WTC11 (cell line): ENCODE data around the gene VKORC1. TPM values are rescaled to one million over a fixed set of nuclear protein-coding genes. Genes with fewer than 3 reads are reported as not detected.

ENCODE experiments used
- ATAC-seq: fragments of 200-7000 bp; cut with Tn5 transposase; 2 replicates; pipeline ENCODE4 v1.10.0; 2021; ENCODE audit warnings: mild to moderate bottlenecking, moderate library complexity
- CTCF ChIA-PET: fragments of 300-600 bp; sonication (Branson Sonifier 250); formaldehyde crosslinking; loops from one replicate; lab custom pipeline; 2021; ENCODE audit warnings: antibody characterized with exemption; lab: Charles Lee
- POLR2A ChIA-PET: fragments of 350-600 bp; sonication (Branson Sonifier 250); formaldehyde crosslinking; loops from one replicate; lab custom pipeline; 2021; ENCODE audit warnings: antibody characterized with exemption; lab: Charles Lee
- DNase-seq: peaks from one replicate; pipeline ENCODE4 v3.0.0; 2021; ENCODE audit warnings: low spot score
- H3K27ac Mint-ChIP-seq: 2 replicates; pipeline ENCODE4 v1.8.0; 2021; ENCODE audit warnings: mixed read lengths
- H3K27me3 Mint-ChIP-seq: 2 replicates; pipeline ENCODE4 v1.8.0; 2021; ENCODE audit warnings: low read depth, mild to moderate bottlenecking, moderate library complexity, mixed read lengths
- H3K36me3 Mint-ChIP-seq: 2 replicates; pipeline ENCODE4 v1.8.0; 2021; ENCODE audit warnings: mixed read lengths
- H3K4me1 Mint-ChIP-seq: 2 replicates; pipeline ENCODE4 v1.8.0; 2022; ENCODE audit warnings: mixed read lengths
- H3K4me3 Mint-ChIP-seq: 2 replicates; pipeline ENCODE4 v1.8.0; 2021; ENCODE audit warnings: mild to moderate bottlenecking, moderate library complexity, mixed read lengths
- H3K9me3 Mint-ChIP-seq: 2 replicates; pipeline ENCODE4 v1.8.0; 2021; ENCODE audit warnings: mixed read lengths
- ATF6 ChIP-seq: sonication (generic); formaldehyde crosslinking; IDR thresholded peaks from 2 replicates; pipeline ENCODE4 v1.8.1; 2023; ENCODE audit warnings: mild to moderate bottlenecking, missing genetic modification reagents
- CBFB ChIP-seq: sonication (generic); formaldehyde crosslinking; IDR thresholded peaks from 2 replicates; pipeline ENCODE4 v1.8.1; 2022; ENCODE audit warnings: mild to moderate bottlenecking, low read depth, missing genetic modification reagents
- E2F1 ChIP-seq: sonication (generic); formaldehyde crosslinking; IDR thresholded peaks from 2 replicates; pipeline ENCODE4 v1.8.0; 2022; ENCODE audit warnings: mild to moderate bottlenecking, missing genetic modification reagents
- E2F4 ChIP-seq: sonication (generic); formaldehyde crosslinking; IDR thresholded peaks from 2 replicates; pipeline ENCODE4 v1.8.1; 2022; ENCODE audit warnings: low read depth, mild to moderate bottlenecking, moderate library complexity, missing genetic modification reagents, borderline replicate concordance
- FOXJ3 ChIP-seq: sonication (generic); formaldehyde crosslinking; IDR thresholded peaks from 2 replicates; pipeline ENCODE4 v1.9.0; 2021; ENCODE audit warnings: missing genetic modification reagents, mild to moderate bottlenecking, borderline replicate concordance
- FOXP4 ChIP-seq: sonication (generic); formaldehyde crosslinking; IDR thresholded peaks from 2 replicates; pipeline ENCODE4 v1.8.0; 2022; ENCODE audit warnings: mild to moderate bottlenecking, missing genetic modification reagents
- MLX ChIP-seq: sonication (generic); formaldehyde crosslinking; IDR thresholded peaks from 2 replicates; pipeline ENCODE4 v1.8.1; 2023; ENCODE audit warnings: mild to moderate bottlenecking, missing genetic modification reagents, moderate library complexity
- MYBL2 ChIP-seq: sonication (generic); formaldehyde crosslinking; IDR thresholded peaks from 2 replicates; pipeline ENCODE4 v1.8.1; 2023; ENCODE audit warnings: mild to moderate bottlenecking, moderate library complexity, missing genetic modification reagents
- NFE2L1 ChIP-seq: sonication (generic); formaldehyde crosslinking; IDR thresholded peaks from 2 replicates; pipeline ENCODE4 v1.8.1; 2023; ENCODE audit warnings: missing genetic modification reagents
- NR1H2 ChIP-seq: sonication (generic); formaldehyde crosslinking; IDR thresholded peaks from 2 replicates; pipeline ENCODE4 v1.9.0; 2021; ENCODE audit warnings: mild to moderate bottlenecking, moderate library complexity, missing genetic modification reagents
- PRRX2 ChIP-seq: fragments of 250-450 bp; sonication (Bioruptor Pico); IDR thresholded peaks from 2 replicates; pipeline ENCODE4 v1.8.0; 2021; ENCODE audit warnings: mild to moderate bottlenecking
- USF1 ChIP-seq: sonication (generic); formaldehyde crosslinking; IDR thresholded peaks from 2 replicates; pipeline ENCODE4 v1.8.0; 2022; ENCODE audit warnings: mild to moderate bottlenecking, missing genetic modification reagents
- ZBTB21 ChIP-seq: sonication (generic); formaldehyde crosslinking; IDR thresholded peaks from 2 replicates; pipeline ENCODE4 v1.8.1; 2023; ENCODE audit warnings: mild to moderate bottlenecking, missing genetic modification reagents, borderline replicate concordance
- ZMAT4 ChIP-seq: fragments of 250-450 bp; sonication (Bioruptor Pico); IDR thresholded peaks from 2 replicates; pipeline ENCODE4 v1.9.0; 2021; ENCODE audit warnings: mild to moderate bottlenecking
- ZNF317 ChIP-seq: sonication (generic); formaldehyde crosslinking; IDR thresholded peaks from 2 replicates; pipeline ENCODE4 v1.8.1; 2023; ENCODE audit warnings: low read depth, mild to moderate bottlenecking, moderate library complexity, missing genetic modification reagents, borderline replicate concordance
- ZNF532 ChIP-seq: fragments of 250-450 bp; sonication (Bioruptor Pico); IDR thresholded peaks from 2 replicates; pipeline ENCODE4 v1.9.0; 2021; ENCODE audit warnings: mild to moderate bottlenecking, borderline replicate concordance
- total RNA-seq: library from RNA; stranded (reverse); gene quantifications from 3 replicates; pipeline ENCODE4 v1.2.3, GENCODE V29; 2021

Gene VKORC1
- total RNA-seq, 1 experiment from 2014 or later = 85.7 TPM

GRCh38 chr16:31086629-31086906 is 8.0 kb downstream of the VKORC1 start:
- TF ChIP-seq FOXP4 (CRISPR knock-in tag) = no peak
- TF ChIP-seq NR1H2 (CRISPR knock-in tag) = no peak
- no peak for TF ChIP-seq ZBTB21 (CRISPR knock-in tag)
- TF ChIP-seq ZNF317 (CRISPR knock-in tag) = no peak
- no peak for TF ChIP-seq E2F4 (CRISPR knock-in tag)
- TF ChIP-seq ZMAT4 (CRISPR knock-in tag) = no peak
- TF ChIP-seq PRRX2 (CRISPR knock-in tag) = no peak
- TF ChIP-seq NFE2L1 (CRISPR knock-in tag) = no peak
- TF ChIP-seq MYBL2 = no peak
- no peak for TF ChIP-seq E2F1 (CRISPR knock-in tag)
- TF ChIP-seq FOXJ3 (CRISPR knock-in tag) = no peak
- TF ChIP-seq CBFB (CRISPR knock-in tag) = no peak
- TF ChIP-seq USF1 (CRISPR knock-in tag) = no peak
- TF ChIP-seq ZNF532 (CRISPR knock-in tag) = no peak
- no peak for TF ChIP-seq MLX (CRISPR knock-in tag)
- no peak for TF ChIP-seq ATF6
- peaks cover 15% of the 10 kb centered on the region for H3K36me3 Mint-ChIP-seq
- no peak overlapping the region for H3K27ac Mint-ChIP-seq
- H3K4me3 Mint-ChIP-seq = no peak overlapping the region
- no peak for DNase-seq
- ChIA-PET CTCF (interaction anchor here (1.3 kb wide), 2 partner anchors 56 to 133 kb away, joined by 3 to 8 read pairs; no protein-coding TSS in a partner anchor), POLR2A (no interaction called here)
- H3K27me3 Mint-ChIP-seq = no peaks in the 10 kb centered on the region
- no peaks in the 10 kb centered on the region for H3K4me1 Mint-ChIP-seq
- no peak for ATAC-seq
- no peaks in the 10 kb centered on the region for H3K9me3 Mint-ChIP-seq
